ENCODE results near the gene MYL5. TPM values are rescaled to one million over a fixed set of nuclear protein-coding genes. Genes with fewer than 3 reads are reported as not detected.

Gene MYL5
- total and polyA plus RNA-seq, 2 of the 13 experiments (the other 11 are each of a cell fraction or from before 2014, with no cell fraction given): 6.5 to 16.0 TPM

DNA sequence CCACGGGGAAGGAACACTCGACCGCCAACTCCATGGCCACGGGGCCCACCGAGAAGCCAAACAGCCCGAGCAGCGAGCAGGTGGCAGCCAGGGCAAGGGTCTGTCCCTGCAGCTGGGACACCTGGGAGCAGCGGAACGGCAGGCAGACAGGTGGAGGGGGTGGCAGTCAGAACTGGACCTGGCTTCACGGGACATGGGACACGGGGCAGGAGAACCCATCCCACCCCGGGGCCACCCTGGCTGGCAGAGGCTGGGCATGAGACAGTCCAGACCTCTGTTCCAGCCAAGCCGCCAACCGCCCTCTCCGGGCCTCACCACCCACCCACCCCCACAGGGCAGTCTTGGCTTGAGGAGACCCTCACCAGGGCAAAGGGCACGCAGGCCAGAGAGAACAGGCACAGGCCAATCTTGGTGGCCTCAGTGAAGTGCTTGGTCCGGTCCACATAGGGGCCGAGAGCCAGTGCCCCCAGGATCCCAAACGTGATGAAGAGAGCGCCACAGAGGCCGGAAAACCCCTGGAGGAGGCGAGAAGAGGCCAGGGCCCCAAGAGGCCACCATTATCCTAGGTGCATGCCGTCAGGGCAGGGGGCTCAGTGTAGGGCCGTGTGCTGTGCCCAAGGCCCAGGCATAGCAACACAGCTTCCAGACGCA lies 9.0 kb downstream of the MYL5 start (continued):
- TF ChIP-seq ZSCAN25 (CRISPR knock-in tag; IDR thresholded peaks at IDR 0.05) (peak; percentile 36; the same call in 1 of the 2 replicates), CBFB (CRISPR knock-in tag; IDR thresholded peaks at IDR 0.05) (no peak), ZNF552 (CRISPR knock-in tag; IDR thresholded peaks at IDR 0.05; ENCODE audit: borderline replicate concordance) (no peak), HES4 (CRISPR knock-in tag; IDR thresholded peaks at IDR 0.05; ENCODE audit: borderline replicate concordance) (no peak), ZNF3 (CRISPR knock-in tag; IDR thresholded peaks at IDR 0.05) (no peak), ZSCAN30 (CRISPR knock-in tag; IDR thresholded peaks at IDR 0.05) (no peak), HDAC1 (CRISPR knock-in tag; IDR thresholded peaks at IDR 0.05) (no peak), ZNF839 (CRISPR knock-in tag; IDR thresholded peaks at IDR 0.05; ENCODE audit: borderline replicate concordance) (no peak), ZBTB21 (CRISPR knock-in tag; IDR thresholded peaks at IDR 0.05) (no peak), YEATS4 (CRISPR knock-in tag; IDR thresholded peaks at IDR 0.05; ENCODE audit: borderline replicate concordance) (0 out of 2 replicates have a peak, but pooled peaks have one; percentile 21), ZMYM3 (CRISPR knock-in tag; IDR thresholded peaks at IDR 0.05) (no peak), GZF1 (CRISPR knock-in tag; IDR thresholded peaks at IDR 0.05) (no peak), GFI1 (CRISPR knock-in tag; IDR thresholded peaks at IDR 0.05; ENCODE audit: borderline replicate concordance) (no peak), POLR2G (IDR thresholded peaks at IDR 0.05; ENCODE audit: low read depth, low read length) (no peak), BRCA1 (CRISPR knock-in tag; IDR thresholded peaks at IDR 0.05) (no peak), ZBTB1 (CRISPR knock-in tag; IDR thresholded peaks at IDR 0.05; ENCODE audit: borderline replicate concordance) (no peak)
- TF ChIP-seq, protein P1, sequence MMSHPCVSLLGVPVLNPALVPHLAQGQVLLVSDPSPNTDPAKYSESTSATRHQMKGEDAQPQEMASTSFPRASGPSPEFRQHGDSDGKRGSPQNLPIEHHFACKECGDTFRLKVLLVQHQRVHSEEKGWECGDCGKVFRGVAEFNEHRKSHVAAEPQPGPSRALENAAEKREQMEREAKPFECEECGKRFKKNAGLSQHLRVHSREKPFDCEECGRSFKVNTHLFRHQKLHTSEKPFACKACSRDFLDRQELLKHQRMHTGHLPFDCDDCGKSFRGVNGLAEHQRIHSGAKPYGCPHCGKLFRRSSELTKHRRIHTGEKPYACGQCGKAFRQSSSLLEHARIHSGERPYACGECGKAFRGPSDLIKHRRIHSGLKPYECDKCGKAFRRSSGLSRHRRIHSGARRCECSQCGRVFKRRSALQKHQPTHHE (CRISPR knock-in tag; IDR thresholded peaks at IDR 0.05; ENCODE audit: borderline replicate concordance): no peak
- TF ChIP-seq, protein P2, sequence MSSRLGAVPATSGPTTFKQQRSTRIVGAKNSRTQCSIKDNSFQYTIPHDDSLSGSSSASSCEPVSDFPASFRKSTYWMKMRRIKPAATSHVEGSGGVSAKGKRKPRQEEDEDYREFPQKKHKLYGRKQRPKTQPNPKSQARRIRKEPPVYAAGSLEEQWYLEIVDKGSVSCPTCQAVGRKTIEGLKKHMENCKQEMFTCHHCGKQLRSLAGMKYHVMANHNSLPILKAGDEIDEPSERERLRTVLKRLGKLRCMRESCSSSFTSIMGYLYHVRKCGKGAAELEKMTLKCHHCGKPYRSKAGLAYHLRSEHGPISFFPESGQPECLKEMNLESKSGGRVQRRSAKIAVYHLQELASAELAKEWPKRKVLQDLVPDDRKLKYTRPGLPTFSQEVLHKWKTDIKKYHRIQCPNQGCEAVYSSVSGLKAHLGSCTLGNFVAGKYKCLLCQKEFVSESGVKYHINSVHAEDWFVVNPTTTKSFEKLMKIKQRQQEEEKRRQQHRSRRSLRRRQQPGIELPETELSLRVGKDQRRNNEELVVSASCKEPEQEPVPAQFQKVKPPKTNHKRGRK (CRISPR knock-in tag; IDR thresholded peaks at IDR 0.05): no peak
- TF ChIP-seq, protein P3, sequence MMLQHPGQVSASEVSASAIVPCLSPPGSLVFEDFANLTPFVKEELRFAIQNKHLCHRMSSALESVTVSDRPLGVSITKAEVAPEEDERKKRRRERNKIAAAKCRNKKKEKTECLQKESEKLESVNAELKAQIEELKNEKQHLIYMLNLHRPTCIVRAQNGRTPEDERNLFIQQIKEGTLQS (CRISPR knock-in tag; IDR thresholded peaks at IDR 0.05): no peak
- TF ChIP-seq, protein P4, sequence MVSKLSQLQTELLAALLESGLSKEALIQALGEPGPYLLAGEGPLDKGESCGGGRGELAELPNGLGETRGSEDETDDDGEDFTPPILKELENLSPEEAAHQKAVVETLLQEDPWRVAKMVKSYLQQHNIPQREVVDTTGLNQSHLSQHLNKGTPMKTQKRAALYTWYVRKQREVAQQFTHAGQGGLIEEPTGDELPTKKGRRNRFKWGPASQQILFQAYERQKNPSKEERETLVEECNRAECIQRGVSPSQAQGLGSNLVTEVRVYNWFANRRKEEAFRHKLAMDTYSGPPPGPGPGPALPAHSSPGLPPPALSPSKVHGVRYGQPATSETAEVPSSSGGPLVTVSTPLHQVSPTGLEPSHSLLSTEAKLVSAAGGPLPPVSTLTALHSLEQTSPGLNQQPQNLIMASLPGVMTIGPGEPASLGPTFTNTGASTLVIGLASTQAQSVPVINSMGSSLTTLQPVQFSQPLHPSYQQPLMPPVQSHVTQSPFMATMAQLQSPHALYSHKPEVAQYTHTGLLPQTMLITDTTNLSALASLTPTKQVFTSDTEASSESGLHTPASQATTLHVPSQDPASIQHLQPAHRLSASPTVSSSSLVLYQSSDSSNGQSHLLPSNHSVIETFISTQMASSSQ (IDR thresholded peaks at IDR 0.05; ENCODE audit: low read depth): no peak
- TF ChIP-seq, protein P4 (CRISPR knock-in tag; IDR thresholded peaks at IDR 0.05; ENCODE audit: borderline replicate concordance): no peak
- TF ChIP-seq, protein P5, sequence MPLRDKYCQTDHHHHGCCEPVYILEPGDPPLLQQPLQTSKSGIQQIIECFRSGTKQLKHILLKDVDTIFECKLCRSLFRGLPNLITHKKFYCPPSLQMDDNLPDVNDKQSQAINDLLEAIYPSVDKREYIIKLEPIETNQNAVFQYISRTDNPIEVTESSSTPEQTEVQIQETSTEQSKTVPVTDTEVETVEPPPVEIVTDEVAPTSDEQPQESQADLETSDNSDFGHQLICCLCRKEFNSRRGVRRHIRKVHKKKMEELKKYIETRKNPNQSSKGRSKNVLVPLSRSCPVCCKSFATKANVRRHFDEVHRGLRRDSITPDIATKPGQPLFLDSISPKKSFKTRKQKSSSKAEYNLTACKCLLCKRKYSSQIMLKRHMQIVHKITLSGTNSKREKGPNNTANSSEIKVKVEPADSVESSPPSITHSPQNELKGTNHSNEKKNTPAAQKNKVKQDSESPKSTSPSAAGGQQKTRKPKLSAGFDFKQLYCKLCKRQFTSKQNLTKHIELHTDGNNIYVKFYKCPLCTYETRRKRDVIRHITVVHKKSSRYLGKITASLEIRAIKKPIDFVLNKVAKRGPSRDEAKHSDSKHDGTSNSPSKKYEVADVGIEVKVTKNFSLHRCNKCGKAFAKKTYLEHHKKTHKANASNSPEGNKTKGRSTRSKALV (CRISPR knock-in tag; IDR thresholded peaks at IDR 0.05): no peak
